Neural cell (in vitro differentiated cells): ENCODE measurements around the gene EXO1. TPM values are rescaled to one million over a fixed set of nuclear protein-coding genes. Genes with fewer than 3 reads are reported as not detected.

Source experiments
- H2AFZ ChIP-seq: fragments of 200-600, 300-800 bp; sonication (generic), shearing (Covaris generic); 2 replicates; pipeline ENCODE4 v1.6.0; 2014; ENCODE audit warnings: low read depth, mild to moderate bottlenecking, antibody characterized with exemption, low read length, moderate library complexity
- H3F3A ChIP-seq: fragments of 200-600 bp; shearing (Covaris generic); 2 replicates; pipeline ENCODE4 v1.6.1; 2016; ENCODE audit warnings: mild to moderate bottlenecking, moderate library complexity, mixed read lengths, antibody characterized with exemption, low read length; ENCODE audit not compliant: insufficient read depth, poor library complexity, severe bottlenecking
- H3K27ac ChIP-seq: fragments of 200-600, 300-800 bp; sonication (generic), shearing (Covaris generic); 2 replicates; pipeline ENCODE4 v1.5.1; 2014; ENCODE audit warnings: mild to moderate bottlenecking, low read length, moderate library complexity
- H3K27me3 ChIP-seq: fragments of 300-800, 200-600 bp; sonication (generic), shearing (Covaris generic); 2 replicates; pipeline ENCODE4 v1.6.0; 2014; ENCODE audit warnings: mild to moderate bottlenecking, low read depth, low read length, moderate library complexity; ENCODE audit not compliant: insufficient read depth
- H3K36me3 ChIP-seq: fragments of 300-800, 200-600 bp; sonication (generic), shearing (Covaris generic); 2 replicates; pipeline ENCODE4 v1.5.1; 2014; ENCODE audit warnings: mild to moderate bottlenecking, antibody characterized with exemption, low read length, moderate library complexity; ENCODE audit not compliant: insufficient read depth
- H3K4me2 ChIP-seq: fragments of 300-800, 200-600 bp; sonication (generic), shearing (Covaris generic); 2 replicates; pipeline ENCODE4 v1.6.0; 2014; ENCODE audit warnings: mild to moderate bottlenecking, low read length
- H3K4me3 ChIP-seq: fragments of 300-800, 200-600 bp; sonication (generic), shearing (Covaris generic); 2 replicates; pipeline ENCODE4 v1.5.1; 2014; ENCODE audit warnings: mild to moderate bottlenecking, low read length, moderate library complexity
- H3K79me2 ChIP-seq: fragments of 200-600 bp; shearing (Covaris generic); replicated peaks from 2 replicates; pipeline ENCODE4 v1.6.0; 2014; ENCODE audit warnings: mild to moderate bottlenecking, low read length, moderate library complexity; ENCODE audit not compliant: insufficient read depth
- H3K9ac ChIP-seq: fragments of 300-800, 200-600 bp; sonication (generic), shearing (Covaris generic); 2 replicates; pipeline ENCODE4 v1.6.1; 2016; ENCODE audit warnings: mild to moderate bottlenecking, low read length, mixed read lengths
- H3K9me2 ChIP-seq: fragments of 200-600 bp; shearing (Covaris generic); 2 replicates; pipeline ENCODE4 v1.6.1; 2016; ENCODE audit warnings: mild to moderate bottlenecking, low read length, mixed read lengths; ENCODE audit not compliant: insufficient read depth
- H3K9me3 ChIP-seq: fragments of 200-600, 300-800 bp; sonication (generic), shearing (Covaris generic); 2 replicates; pipeline ENCODE4 v1.6.1; 2016; ENCODE audit warnings: mild to moderate bottlenecking, mixed run types, low read length, moderate library complexity, mixed read lengths
- H4K20me1 ChIP-seq: fragments of 200-600 bp; shearing (Covaris generic); 2 replicates; pipeline ENCODE4 v1.6.1; 2016; ENCODE audit warnings: mild to moderate bottlenecking, mixed run types; ENCODE audit not compliant: insufficient read depth
- EP300 ChIP-seq: fragments of 450-650 bp; conservative IDR thresholded peaks from 2 replicates; pipeline ENCODE4 v1.6.1; 2014; ENCODE audit warnings: antibody characterized with exemption, mild to moderate bottlenecking, moderate library complexity; ENCODE audit not compliant: poor library complexity, severe bottlenecking
- EZH2 ChIP-seq: fragments of 200-600, 300-800 bp; shearing (Covaris generic), sonication (generic); IDR thresholded peaks from 2 replicates; pipeline ENCODE4 v1.6.1; 2014; ENCODE audit warnings: antibody characterized with exemption, low read length, borderline replicate concordance, mild to moderate bottlenecking; ENCODE audit not compliant: insufficient read depth, poor library complexity, severe bottlenecking
- MXI1 ChIP-seq: fragments of 450-650 bp; conservative IDR thresholded peaks from 2 replicates; pipeline ENCODE4 v1.6.1; 2014; ENCODE audit warnings: antibody characterized with exemption, mild to moderate bottlenecking; ENCODE audit not compliant: poor library complexity, severe bottlenecking
- POLR2AphosphoS5 ChIP-seq: IDR thresholded peaks from 2 replicates; pipeline ENCODE4 v1.6.1; 2012
- RAD21 ChIP-seq: fragments of 450-650 bp; conservative IDR thresholded peaks from 2 replicates; pipeline ENCODE4 v1.6.1; 2014; ENCODE audit warnings: antibody characterized with exemption, mild to moderate bottlenecking, moderate library complexity
- REST ChIP-seq: IDR thresholded peaks from 2 replicates; pipeline ENCODE4 v1.6.1; 2012; ENCODE audit warnings: borderline replicate concordance
- SMC3 ChIP-seq: fragments of 450-650 bp; conservative IDR thresholded peaks from 2 replicates; pipeline ENCODE4 v1.6.1; 2014; ENCODE audit warnings: antibody characterized with exemption, mild to moderate bottlenecking, moderate library complexity; ENCODE audit not compliant: poor library complexity
- TAF1 ChIP-seq: IDR thresholded peaks from 2 replicates; pipeline ENCODE4 v1.6.1; 2012; ENCODE audit warnings: low read depth
- polyA minus RNA-seq: library from RNA; depleted of rRNA, polyadenylated mRNA; stranded (reverse); fragments of >200 nt; gene quantifications from 2 replicates; pipeline ENCODE4 v1.2.3, GENCODE V29; 2014
- polyA plus RNA-seq: library from polyadenylated mRNA; depleted of rRNA; stranded (reverse); fragments of >200 nt; gene quantifications from 2 replicates; pipeline ENCODE4 v1.2.3, GENCODE V29; 2014
- TF ChIP-seq, protein P1 (sequence below): fragments of 450-650 bp; IDR thresholded peaks from 2 replicates; pipeline ENCODE4 v1.5.1; 2014; ENCODE audit warnings: antibody characterized with exemption, mild to moderate bottlenecking, moderate library complexity; ENCODE audit not compliant: poor library complexity, severe bottlenecking

Gene EXO1
- 0.32 and 0.92 TPM in 2 replicates for polyA plus RNA-seq
- polyA minus RNA-seq = 0.69 and 1.9 TPM in 2 replicates

GRCh38 chr1:241847796-241848685 lies at the start of gene EXO1:
TSS of gene EXO1 (plus strand) at chr1:241848204. CDS start at chr1:241850426, 2,222 bp downstream.
- Histone ChIP-seq H2AFZ (peak within 1 kb of the TSS; percentile 90), H3K27me3 (no peaks in the 10 kb centered on the region), H3K4me3 (peak within 1 kb of the TSS; percentile 77), H3K9ac (peak within 1 kb of the TSS; percentile 91), H3K9me2 (no peaks in the 10 kb centered on the region), H3F3A (no peaks in the 10 kb centered on the region), H3K79me2 (peaks cover 2% of the 10 kb centered on the region), H4K20me1 (no peaks in the 10 kb centered on the region), H3K9me3 (no peaks in the 10 kb centered on the region), H3K27ac (peak within 1 kb of the TSS; percentile 98), H3K36me3 (no peaks in the 10 kb centered on the region), H3K4me2 (peak within 1 kb of the TSS; percentile 97)
- TF ChIP-seq TAF1 = peak; percentile 59
- TF ChIP-seq POLR2AphosphoS5 = peak; percentile 59
- TF ChIP-seq, protein P1, sequence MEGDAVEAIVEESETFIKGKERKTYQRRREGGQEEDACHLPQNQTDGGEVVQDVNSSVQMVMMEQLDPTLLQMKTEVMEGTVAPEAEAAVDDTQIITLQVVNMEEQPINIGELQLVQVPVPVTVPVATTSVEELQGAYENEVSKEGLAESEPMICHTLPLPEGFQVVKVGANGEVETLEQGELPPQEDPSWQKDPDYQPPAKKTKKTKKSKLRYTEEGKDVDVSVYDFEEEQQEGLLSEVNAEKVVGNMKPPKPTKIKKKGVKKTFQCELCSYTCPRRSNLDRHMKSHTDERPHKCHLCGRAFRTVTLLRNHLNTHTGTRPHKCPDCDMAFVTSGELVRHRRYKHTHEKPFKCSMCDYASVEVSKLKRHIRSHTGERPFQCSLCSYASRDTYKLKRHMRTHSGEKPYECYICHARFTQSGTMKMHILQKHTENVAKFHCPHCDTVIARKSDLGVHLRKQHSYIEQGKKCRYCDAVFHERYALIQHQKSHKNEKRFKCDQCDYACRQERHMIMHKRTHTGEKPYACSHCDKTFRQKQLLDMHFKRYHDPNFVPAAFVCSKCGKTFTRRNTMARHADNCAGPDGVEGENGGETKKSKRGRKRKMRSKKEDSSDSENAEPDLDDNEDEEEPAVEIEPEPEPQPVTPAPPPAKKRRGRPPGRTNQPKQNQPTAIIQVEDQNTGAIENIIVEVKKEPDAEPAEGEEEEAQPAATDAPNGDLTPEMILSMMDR = peak; percentile 85
- TF ChIP-seq MXI1 = peak; percentile 100
- no peak for TF ChIP-seq EZH2
- TF ChIP-seq RAD21 = peak; percentile 73
- peak; percentile 80 for TF ChIP-seq SMC3
- TF ChIP-seq REST = no peak
- peak; percentile 22 for TF ChIP-seq EP300

GRCh38 chr1:241799416-241799815 lies 48.6 kb upstream of the EXO1 start:
- Histone ChIP-seq H3F3A (no peaks in the 10 kb centered on the region), H3K4me3 (no peak overlapping the region), H3K79me2 (no peaks in the 10 kb centered on the region), H4K20me1 (no peaks in the 10 kb centered on the region), H3K27me3 (no peaks in the 10 kb centered on the region), H3K36me3 (no peaks in the 10 kb centered on the region), H3K9me3 (no peaks in the 10 kb centered on the region), H3K4me2 (no peak overlapping the region), H2AFZ (no peak overlapping the region), H3K9ac (no peak overlapping the region), H3K27ac (no peak overlapping the region), H3K9me2 (no peaks in the 10 kb centered on the region)
- TF ChIP-seq, protein P1 = no peak
- no peak for TF ChIP-seq REST
- no peak for TF ChIP-seq EZH2
- TF ChIP-seq MXI1 = no peak
- TF ChIP-seq RAD21 = no peak
- no peak for TF ChIP-seq POLR2AphosphoS5
- no peak for TF ChIP-seq TAF1
- TF ChIP-seq SMC3 = no peak
- no peak for TF ChIP-seq EP300
